Neural cell (in vitro differentiated cells): ENCODE results near the gene HBZ. TPM values are rescaled to one million over a fixed set of nuclear protein-coding genes. Genes with fewer than 3 reads are reported as not detected.

Experiments
- H2AFZ ChIP-seq: fragments of 200-600, 300-800 bp; sonication (generic), shearing (Covaris generic); 2 replicates; pipeline ENCODE4 v1.6.0; 2014; ENCODE audit warnings: low read depth, mild to moderate bottlenecking, antibody characterized with exemption, low read length, moderate library complexity
- H3F3A ChIP-seq: fragments of 200-600 bp; shearing (Covaris generic); 2 replicates; pipeline ENCODE4 v1.6.1; 2016; ENCODE audit warnings: mild to moderate bottlenecking, moderate library complexity, mixed read lengths, antibody characterized with exemption, low read length; ENCODE audit not compliant: insufficient read depth, poor library complexity, severe bottlenecking
- H3K27ac ChIP-seq: fragments of 200-600, 300-800 bp; sonication (generic), shearing (Covaris generic); 2 replicates; pipeline ENCODE4 v1.5.1; 2014; ENCODE audit warnings: mild to moderate bottlenecking, low read length, moderate library complexity
- H3K27me3 ChIP-seq: fragments of 300-800, 200-600 bp; sonication (generic), shearing (Covaris generic); 2 replicates; pipeline ENCODE4 v1.6.0; 2014; ENCODE audit warnings: mild to moderate bottlenecking, low read depth, low read length, moderate library complexity; ENCODE audit not compliant: insufficient read depth
- H3K36me3 ChIP-seq: fragments of 300-800, 200-600 bp; sonication (generic), shearing (Covaris generic); 2 replicates; pipeline ENCODE4 v1.5.1; 2014; ENCODE audit warnings: mild to moderate bottlenecking, antibody characterized with exemption, low read length, moderate library complexity; ENCODE audit not compliant: insufficient read depth
- H3K4me2 ChIP-seq: fragments of 300-800, 200-600 bp; sonication (generic), shearing (Covaris generic); 2 replicates; pipeline ENCODE4 v1.6.0; 2014; ENCODE audit warnings: mild to moderate bottlenecking, low read length
- H3K4me3 ChIP-seq: fragments of 300-800, 200-600 bp; sonication (generic), shearing (Covaris generic); 2 replicates; pipeline ENCODE4 v1.5.1; 2014; ENCODE audit warnings: mild to moderate bottlenecking, low read length, moderate library complexity
- H3K79me2 ChIP-seq: fragments of 200-600 bp; shearing (Covaris generic); replicated peaks from 2 replicates; pipeline ENCODE4 v1.6.0; 2014; ENCODE audit warnings: mild to moderate bottlenecking, low read length, moderate library complexity; ENCODE audit not compliant: insufficient read depth
- H3K9ac ChIP-seq: fragments of 300-800, 200-600 bp; sonication (generic), shearing (Covaris generic); 2 replicates; pipeline ENCODE4 v1.6.1; 2016; ENCODE audit warnings: mild to moderate bottlenecking, low read length, mixed read lengths
- H3K9me2 ChIP-seq: fragments of 200-600 bp; shearing (Covaris generic); 2 replicates; pipeline ENCODE4 v1.6.1; 2016; ENCODE audit warnings: mild to moderate bottlenecking, low read length, mixed read lengths; ENCODE audit not compliant: insufficient read depth
- H3K9me3 ChIP-seq: fragments of 200-600, 300-800 bp; sonication (generic), shearing (Covaris generic); 2 replicates; pipeline ENCODE4 v1.6.1; 2016; ENCODE audit warnings: mild to moderate bottlenecking, mixed run types, low read length, moderate library complexity, mixed read lengths
- H4K20me1 ChIP-seq: fragments of 200-600 bp; shearing (Covaris generic); 2 replicates; pipeline ENCODE4 v1.6.1; 2016; ENCODE audit warnings: mild to moderate bottlenecking, mixed run types; ENCODE audit not compliant: insufficient read depth
- CTCF ChIP-seq: fragments of 450-650 bp; IDR thresholded peaks from 2 replicates; pipeline ENCODE4 v1.5.1; 2014; ENCODE audit warnings: antibody characterized with exemption, mild to moderate bottlenecking, moderate library complexity; ENCODE audit not compliant: poor library complexity, severe bottlenecking
- EP300 ChIP-seq: fragments of 450-650 bp; conservative IDR thresholded peaks from 2 replicates; pipeline ENCODE4 v1.6.1; 2014; ENCODE audit warnings: antibody characterized with exemption, mild to moderate bottlenecking, moderate library complexity; ENCODE audit not compliant: poor library complexity, severe bottlenecking
- EZH2 ChIP-seq: fragments of 200-600, 300-800 bp; shearing (Covaris generic), sonication (generic); IDR thresholded peaks from 2 replicates; pipeline ENCODE4 v1.6.1; 2014; ENCODE audit warnings: antibody characterized with exemption, low read length, borderline replicate concordance, mild to moderate bottlenecking; ENCODE audit not compliant: insufficient read depth, poor library complexity, severe bottlenecking
- MXI1 ChIP-seq: fragments of 450-650 bp; conservative IDR thresholded peaks from 2 replicates; pipeline ENCODE4 v1.6.1; 2014; ENCODE audit warnings: antibody characterized with exemption, mild to moderate bottlenecking; ENCODE audit not compliant: poor library complexity, severe bottlenecking
- POLR2AphosphoS5 ChIP-seq: IDR thresholded peaks from 2 replicates; pipeline ENCODE4 v1.6.1; 2012
- RAD21 ChIP-seq: fragments of 450-650 bp; conservative IDR thresholded peaks from 2 replicates; pipeline ENCODE4 v1.6.1; 2014; ENCODE audit warnings: antibody characterized with exemption, mild to moderate bottlenecking, moderate library complexity
- REST ChIP-seq: IDR thresholded peaks from 2 replicates; pipeline ENCODE4 v1.6.1; 2012; ENCODE audit warnings: borderline replicate concordance
- SMC3 ChIP-seq: fragments of 450-650 bp; conservative IDR thresholded peaks from 2 replicates; pipeline ENCODE4 v1.6.1; 2014; ENCODE audit warnings: antibody characterized with exemption, mild to moderate bottlenecking, moderate library complexity; ENCODE audit not compliant: poor library complexity
- TAF1 ChIP-seq: IDR thresholded peaks from 2 replicates; pipeline ENCODE4 v1.6.1; 2012; ENCODE audit warnings: low read depth
- polyA plus RNA-seq: library from polyadenylated mRNA; depleted of rRNA; stranded (reverse); fragments of >200 nt; gene quantifications from 2 replicates; pipeline ENCODE4 v1.2.3, GENCODE V29; 2014

HBZ gene
- polyA plus RNA-seq, 1 donor from 2014 or later, result not detected

GRCh38 chr16:114327-114726, 38.1 kb upstream of the HBZ start:
- Histone ChIP-seq H3F3A (no peaks in the 10 kb centered on the region), H3K36me3 (no peaks in the 10 kb centered on the region), H2AFZ (no peak overlapping the region), H4K20me1 (no peaks in the 10 kb centered on the region), H3K4me2 (no peak overlapping the region), H3K79me2 (no peaks in the 10 kb centered on the region), H3K9me3 (no peaks in the 10 kb centered on the region), H3K27me3 (no peaks in the 10 kb centered on the region), H3K27ac (no peak overlapping the region), H3K9ac (no peak overlapping the region), H3K9me2 (no peaks in the 10 kb centered on the region), H3K4me3 (no peak overlapping the region)
- no peak for TF ChIP-seq MXI1
- TF ChIP-seq TAF1, result no peak
- no peak for TF ChIP-seq SMC3
- no peak for TF ChIP-seq CTCF
- TF ChIP-seq REST, result no peak
- no peak for TF ChIP-seq EP300
- TF ChIP-seq EZH2, result no peak
- TF ChIP-seq POLR2AphosphoS5, result no peak
- no peak for TF ChIP-seq RAD21

GRCh38 chr16:116015-116414, 36.4 kb upstream of the HBZ start:
- Histone ChIP-seq H3K9ac (no peak overlapping the region), H3K4me3 (no peak overlapping the region), H3K79me2 (no peaks in the 10 kb centered on the region), H3K4me2 (no peak overlapping the region), H3K9me3 (no peaks in the 10 kb centered on the region), H3K27me3 (no peaks in the 10 kb centered on the region), H2AFZ (no peak overlapping the region), H3K36me3 (no peaks in the 10 kb centered on the region), H3F3A (no peaks in the 10 kb centered on the region), H3K27ac (no peak overlapping the region), H4K20me1 (no peaks in the 10 kb centered on the region), H3K9me2 (no peaks in the 10 kb centered on the region)
- TF ChIP-seq EP300, result no peak
- no peak for TF ChIP-seq REST
